Activated T-helper 1 cell treated with anti-CD3 and anti-CD28 coated beads, Interleukin-12 subunit alpha, Interleukin-12 subunit beta, Interleukin-2, Interleukin-4 antibody, amounts not matched to agents 30 ng/mL and 10 ng/mL and 1 ng/mL, durations not matched to agents 14 hours and 24 hours and 36 hours (primary cell): ENCODE data around the gene CLASP1. TPM values are rescaled to one million over a fixed set of nuclear protein-coding genes. Genes with fewer than 3 reads are reported as not detected.
"Not testable (repeated sequence)": the region's sequence is repeated elsewhere in the genome, so short reads cannot be mapped to it uniquely, and the experiment has no call there.

Experiments
- DNase-seq: peaks from one replicate; pipeline ENCODE4 v3.0.0; 2021; ENCODE audit warnings: low spot score
- H3K27ac Mint-ChIP-seq: one replicate; pipeline ENCODE4 v1.8.0; 2021; ENCODE audit warnings: mild to moderate bottlenecking, mixed read lengths
- H3K27me3 Mint-ChIP-seq: one replicate; pipeline ENCODE4 v1.8.0; 2022; ENCODE audit warnings: mild to moderate bottlenecking, moderate library complexity, mixed read lengths; ENCODE audit not compliant: insufficient read depth
- H3K36me3 Mint-ChIP-seq: one replicate; pipeline ENCODE4 v1.8.0; 2021; ENCODE audit warnings: low read depth, mixed read lengths
- H3K4me1 Mint-ChIP-seq: one replicate; pipeline ENCODE4 v1.8.0; 2021; ENCODE audit warnings: low read depth, mixed read lengths
- H3K4me3 Mint-ChIP-seq: one replicate; pipeline ENCODE4 v1.8.0; 2021; ENCODE audit warnings: mild to moderate bottlenecking, moderate library complexity, mixed read lengths
- H3K9me3 Mint-ChIP-seq: one replicate; pipeline ENCODE4 v1.8.0; 2021; ENCODE audit warnings: mixed read lengths
- intact Hi-C: fragments of 100-400 bp; cut with micrococcal nuclease; formaldehyde crosslinking; loops from one replicate; pipeline ENCODE4 v1.15.1; 2024
- total RNA-seq: library from RNA; stranded (reverse); gene quantifications from 2 replicates; pipeline ENCODE4 v1.2.3, GENCODE V29; 2022

Gene CLASP1
- total RNA-seq, 1 donor from 2014 or later: 62.6 TPM

- Mint-ChIP-seq H3K36me3 (peaks cover 24% of the 10 kb centered on the region), H3K9me3 (no peaks in the 10 kb centered on the region), H3K27ac (no peak overlapping the region), H3K4me3 (no peak overlapping the region), H3K4me1 (peaks cover 33% of the 10 kb centered on the region), H3K27me3 (no peaks in the 10 kb centered on the region)
- intact Hi-C loops: loop anchor here (5.0 kb wide), 2 partner anchors 251 to 1976 kb away; partner anchors contain the start of gene TMEM177
- DNase-seq: no peak
Observed at GRCh38 chr2:121653035-121653434, 3.8 kb upstream of the CLASP1 start.

GRCh38 chr2:121650315-121650930 lies 1.2 kb upstream of the CLASP1 start:
- no peaks in the 10 kb centered on the region for H3K27me3 Mint-ChIP-seq
- peak overlapping the region; percentile 97 for H3K4me3 Mint-ChIP-seq
- H3K9me3 Mint-ChIP-seq: no peaks in the 10 kb centered on the region
- H3K36me3 Mint-ChIP-seq: peaks cover 32% of the 10 kb centered on the region
- peak overlapping the region; percentile 100 for H3K27ac Mint-ChIP-seq
- peaks cover 50% of the 10 kb centered on the region for H3K4me1 Mint-ChIP-seq
- peak; percentile 22 for DNase-seq
- intact Hi-C loops: loop anchor here (5.0 kb wide), 2 partner anchors 248 to 1973 kb away; partner anchors contain the start of gene TMEM177

- intact Hi-C loops: loop anchor here (1.0 to 5.0 kb wide), 7 partner anchors 50 to 1972 kb away; partner anchors contain the start of genes NIFK, RNU4ATAC, TMEM177 and TSN
- Mint-ChIP-seq H3K9me3 (no peaks in the 10 kb centered on the region), H3K4me3 (peak overlapping the region; percentile 97), H3K27ac (peak overlapping the region; percentile 100), H3K36me3 (peaks cover 35% of the 10 kb centered on the region), H3K27me3 (no peaks in the 10 kb centered on the region), H3K4me1 (peaks cover 56% of the 10 kb centered on the region)
- DNase-seq: peak; percentile 94
Observed at GRCh38 chr2:121649596-121650314, 493 bp upstream of the CLASP1 start.

GRCh38 chr2:121648206-121649148 lies 785 bp downstream of the CLASP1 start:
- intact Hi-C loops: loop anchor here (1.0 kb wide), 6 partner anchors 51 to 118 kb away; partner anchors contain the start of genes NIFK, RNU4ATAC and TSN
- Mint-ChIP-seq H3K27me3 (no peaks in the 10 kb centered on the region), H3K9me3 (no peaks in the 10 kb centered on the region), H3K27ac (peak overlapping the region; percentile 100), H3K4me3 (peak overlapping the region; percentile 97), H3K36me3 (peaks cover 28% of the 10 kb centered on the region), H3K4me1 (peaks cover 51% of the 10 kb centered on the region)
- DNase-seq: peak; percentile 41

GRCh38 chr2:121647396-121647795 lies 1.9 kb downstream of the CLASP1 start:
- Mint-ChIP-seq H3K27me3 (no peaks in the 10 kb centered on the region), H3K9me3 (no peaks in the 10 kb centered on the region), H3K4me1 (peaks cover 42% of the 10 kb centered on the region), H3K27ac (no peak overlapping the region), H3K36me3 (peaks cover 26% of the 10 kb centered on the region), H3K4me3 (peak overlapping the region; percentile 97)
- intact Hi-C loops: no loop called here
- DNase-seq: no peak

GRCh38 chr2:121644715-121645114 lies 4.5 kb downstream of the CLASP1 start:
- no peak overlapping the region for H3K27ac Mint-ChIP-seq

GRCh38 chr2:121643877-121644276 lies 5.4 kb downstream of the CLASP1 start:
- Mint-ChIP-seq H3K9me3 (no peaks in the 10 kb centered on the region), H3K36me3 (peaks cover 31% of the 10 kb centered on the region), H3K4me3 (no peak overlapping the region), H3K27ac (no peak overlapping the region), H3K4me1 (peaks cover 37% of the 10 kb centered on the region), H3K27me3 (no peaks in the 10 kb centered on the region)
- intact Hi-C loops: no loop called here
- DNase-seq: no peak

More at GRCh38 chr2:121644715-121645114, 4.5 kb downstream of the CLASP1 start:
- Mint-ChIP-seq H3K4me1 (peaks cover 37% of the 10 kb centered on the region), H3K27me3 (no peaks in the 10 kb centered on the region), H3K9me3 (no peaks in the 10 kb centered on the region), H3K4me3 (no peak overlapping the region), H3K36me3 (peaks cover 29% of the 10 kb centered on the region)
- DNase-seq: no peak
- intact Hi-C loops: no loop called here

GRCh38 chr2:121640380-121641316 lies 8.6 kb downstream of the CLASP1 start:
- Mint-ChIP-seq H3K36me3 (peaks cover 33% of the 10 kb centered on the region), H3K9me3 (peaks cover 3% of the 10 kb centered on the region), H3K4me3 (no peak overlapping the region), H3K27ac (no peak overlapping the region), H3K4me1 (peaks cover 20% of the 10 kb centered on the region), H3K27me3 (no peaks in the 10 kb centered on the region)
- intact Hi-C loops: no loop called here
- DNase-seq: no peak

GRCh38 chr2:121639846-121640245 lies 9.4 kb downstream of the CLASP1 start:
- H3K27ac Mint-ChIP-seq, H3K4me3 Mint-ChIP-seq, DNase-seq, H3K27me3 Mint-ChIP-seq, H3K9me3 Mint-ChIP-seq, intact Hi-C loops: not testable (repeated sequence)
- Mint-ChIP-seq H3K36me3 (peaks cover 28% of the 10 kb centered on the region), H3K4me1 (peaks cover 17% of the 10 kb centered on the region)

GRCh38 chr2:121638333-121638732 lies 10.9 kb downstream of the CLASP1 start:
- Mint-ChIP-seq H3K4me1 (peaks cover 26% of the 10 kb centered on the region), H3K4me3 (no peak overlapping the region), H3K27ac (no peak overlapping the region), H3K9me3 (peaks cover 3% of the 10 kb centered on the region), H3K27me3 (no peaks in the 10 kb centered on the region), H3K36me3 (peaks cover 29% of the 10 kb centered on the region)
- DNase-seq: no peak
- intact Hi-C loops: no loop called here

- Mint-ChIP-seq H3K27ac (no peak overlapping the region), H3K4me1 (peaks cover 16% of the 10 kb centered on the region), H3K27me3 (no peaks in the 10 kb centered on the region), H3K4me3 (no peak overlapping the region), H3K9me3 (peaks cover 3% of the 10 kb centered on the region), H3K36me3 (peaks cover 19% of the 10 kb centered on the region)
- intact Hi-C loops: no loop called here
- DNase-seq: no peak
Observed at GRCh38 chr2:121635371-121635770, 13.9 kb downstream of the CLASP1 start.
